ENCODE measurements around the gene ALX4. TPM values are rescaled to one million over a fixed set of nuclear protein-coding genes. Genes with fewer than 3 reads are reported as not detected.
A peak's percentile ranks its signal among the peaks of the same experiment; 100 is the strongest.

ALX4 gene
- total RNA-seq, 2 donors from 2014 or later = not detected

DNA sequence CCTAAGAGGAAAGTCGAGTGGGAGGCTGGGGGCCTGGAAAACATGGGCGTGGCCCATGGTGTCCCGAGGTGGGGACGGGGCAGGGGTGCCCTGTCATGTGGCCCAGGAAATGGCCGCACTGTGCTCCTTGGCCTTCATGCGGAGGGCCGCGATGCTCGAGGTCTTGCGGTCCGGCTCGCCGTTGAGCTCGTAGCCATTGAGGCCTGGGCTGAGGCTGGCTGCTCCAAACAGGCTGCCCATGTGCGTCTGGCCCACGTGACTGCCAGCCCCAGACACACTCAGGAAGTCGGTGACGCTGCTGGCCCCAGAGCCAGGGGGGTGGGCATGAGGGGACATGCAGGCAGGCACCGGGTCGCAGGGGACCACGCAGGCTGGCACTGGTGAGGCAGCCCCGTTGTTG is 45.2 kb downstream of the ALX4 start:
- no peak for ATAC-seq (replicated peaks)
- H3K9me3 Mint-ChIP-seq = no peaks in the 10 kb centered on the region
- H3K27ac Mint-ChIP-seq = no peak overlapping the region
- peaks cover 5% of the 10 kb centered on the region for H3K27me3 Mint-ChIP-seq
- H3K4me1 Mint-ChIP-seq = no peaks in the 10 kb centered on the region
- H3K4me3 Mint-ChIP-seq = no peak overlapping the region
- H3K36me3 Mint-ChIP-seq (ENCODE audit: low read depth) = no peaks in the 10 kb centered on the region

DNA sequence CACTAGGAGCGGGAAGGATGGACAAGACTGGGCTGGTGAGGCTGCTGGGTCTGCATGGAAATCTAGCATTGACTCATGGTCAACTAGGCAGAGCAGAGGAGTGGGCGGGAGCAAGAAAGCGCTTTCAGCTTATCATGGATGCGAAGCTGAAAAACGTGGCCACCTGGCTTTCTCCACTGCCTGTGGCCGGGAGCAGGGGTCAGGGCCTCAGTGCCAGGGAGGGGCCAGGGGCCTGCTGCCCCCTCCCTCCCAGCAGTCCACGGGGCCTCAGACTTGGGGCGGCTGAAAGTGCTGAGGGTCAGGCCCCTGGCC is 45.5 kb downstream of the ALX4 start:
- H3K9me3 Mint-ChIP-seq = no peaks in the 10 kb centered on the region

DNA sequence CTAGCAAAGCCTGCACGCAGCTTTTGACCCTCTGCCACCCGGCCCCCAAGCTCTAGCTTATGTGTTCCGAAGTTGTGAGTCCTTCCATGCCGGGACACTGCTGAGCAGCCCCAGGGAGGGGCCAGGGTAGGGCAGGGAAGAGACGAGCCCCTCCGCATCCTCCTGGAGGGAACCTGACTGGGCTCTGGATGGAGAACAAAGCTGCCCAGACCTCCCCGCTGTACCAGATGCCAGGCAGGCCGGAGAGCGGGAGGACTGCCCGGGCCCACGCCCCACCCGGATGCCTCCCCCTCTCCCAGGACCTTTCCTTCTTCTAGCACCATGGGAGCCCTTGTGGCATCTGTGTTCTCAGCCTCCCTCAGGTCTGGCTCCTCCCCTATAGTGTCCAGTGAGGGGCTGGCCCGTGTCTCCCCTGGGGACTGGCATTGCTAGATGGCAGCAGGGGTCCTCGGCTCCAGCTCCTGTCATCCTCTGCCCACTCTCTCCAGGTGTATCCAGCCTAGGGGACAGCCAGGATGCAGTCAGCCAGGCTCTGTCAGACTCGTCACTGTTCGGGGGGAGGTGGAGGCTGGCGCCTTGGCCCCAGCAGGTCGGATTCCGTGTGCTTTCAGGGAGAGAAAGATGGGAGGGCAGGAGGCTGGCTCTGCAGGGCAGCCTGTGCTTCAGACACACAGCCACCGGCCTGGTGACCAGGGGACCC is 46.1 kb downstream of the ALX4 start:
- H3K27ac Mint-ChIP-seq = no peak overlapping the region
- no peaks in the 10 kb centered on the region for H3K36me3 Mint-ChIP-seq (ENCODE audit: low read depth)
- H3K27me3 Mint-ChIP-seq = peaks cover 5% of the 10 kb centered on the region
- ATAC-seq (replicated peaks) = no peak
- no peaks in the 10 kb centered on the region for H3K9me3 Mint-ChIP-seq
- no peaks in the 10 kb centered on the region for H3K4me1 Mint-ChIP-seq
- H3K4me3 Mint-ChIP-seq = no peak overlapping the region

More for the DNA sequence above, 45.5 kb downstream of the ALX4 start:
- H3K36me3 Mint-ChIP-seq (ENCODE audit: low read depth) = no peaks in the 10 kb centered on the region
- peaks cover 5% of the 10 kb centered on the region for H3K27me3 Mint-ChIP-seq
- no peak overlapping the region for H3K27ac Mint-ChIP-seq
- no peak for ATAC-seq (replicated peaks)
- H3K4me1 Mint-ChIP-seq = no peaks in the 10 kb centered on the region
- H3K4me3 Mint-ChIP-seq = no peak overlapping the region

DNA sequence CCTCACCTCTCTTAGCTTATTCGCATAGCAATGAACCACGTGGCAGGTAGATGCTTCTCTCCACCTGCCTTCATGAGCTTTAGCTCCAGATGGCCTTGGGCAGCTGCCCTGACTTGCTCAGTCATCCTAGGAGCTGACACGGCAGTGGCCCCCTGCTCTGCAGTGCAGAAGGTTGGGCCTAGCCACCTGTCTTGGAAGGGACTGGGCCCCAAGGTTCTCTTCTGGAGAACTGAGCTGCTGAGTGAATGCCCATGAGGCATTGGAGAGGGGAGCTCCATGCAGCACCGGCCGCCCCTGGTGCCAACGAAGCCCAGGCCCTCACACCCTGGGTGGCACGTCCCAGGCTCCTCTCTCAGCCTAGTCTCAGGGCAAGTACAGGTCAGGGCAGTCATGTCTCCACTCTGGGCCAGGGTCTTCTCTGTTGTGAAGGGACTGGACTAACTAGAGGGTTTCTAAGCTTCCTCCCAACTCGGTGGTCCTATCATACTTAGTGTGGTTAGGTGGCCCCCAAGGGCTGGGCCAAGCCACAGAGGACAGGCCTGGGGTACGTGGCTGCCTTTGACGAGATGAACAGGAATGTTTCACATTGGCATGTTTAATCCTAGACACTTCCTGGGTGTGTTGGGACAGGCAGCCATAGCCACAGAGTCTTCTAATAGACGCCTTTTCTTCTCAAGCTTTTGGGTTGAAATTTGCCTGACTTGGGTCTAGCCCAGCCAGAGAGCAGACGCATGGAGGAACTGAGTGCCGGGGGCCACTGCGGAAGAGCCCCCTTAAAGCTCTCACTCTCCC is 47.9 kb downstream of the ALX4 start:
- ATAC-seq (replicated peaks) = no peak
- Mint-ChIP-seq H3K27me3 (peaks cover 5% of the 10 kb centered on the region), H3K9me3 (no peaks in the 10 kb centered on the region), H3K27ac (no peak overlapping the region), H3K36me3 (ENCODE audit: low read depth) (no peaks in the 10 kb centered on the region), H3K4me3 (no peak overlapping the region), H3K4me1 (peaks cover 10% of the 10 kb centered on the region)

DNA sequence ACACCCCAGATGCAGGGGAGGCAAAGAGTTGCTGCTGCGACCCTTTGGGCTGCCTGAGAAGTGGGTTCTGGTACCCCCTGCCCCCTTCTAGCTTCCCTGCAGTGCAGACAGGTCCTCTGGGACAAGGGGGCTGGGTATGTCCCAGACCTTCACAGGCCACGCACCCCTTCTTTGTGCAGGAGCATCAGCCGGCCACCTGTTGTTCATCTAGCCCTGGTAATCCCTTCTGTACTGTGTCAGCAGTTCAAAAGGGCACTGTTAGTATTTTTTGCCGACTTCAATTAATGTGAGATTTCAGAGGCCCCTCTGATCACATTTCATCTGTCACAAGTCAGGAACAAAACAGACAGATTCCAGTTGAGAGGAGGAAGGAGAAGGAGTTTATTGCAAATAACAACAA is 49.9 kb downstream of the ALX4 start:
- no peak for ATAC-seq (replicated peaks)
- H3K27me3 Mint-ChIP-seq = peaks cover 5% of the 10 kb centered on the region
- H3K9me3 Mint-ChIP-seq = no peaks in the 10 kb centered on the region
- H3K4me1 Mint-ChIP-seq = peaks cover 19% of the 10 kb centered on the region
- H3K4me3 Mint-ChIP-seq = no peak overlapping the region
- H3K27ac Mint-ChIP-seq = no peak overlapping the region
- H3K36me3 Mint-ChIP-seq (ENCODE audit: low read depth) = no peaks in the 10 kb centered on the region

DNA sequence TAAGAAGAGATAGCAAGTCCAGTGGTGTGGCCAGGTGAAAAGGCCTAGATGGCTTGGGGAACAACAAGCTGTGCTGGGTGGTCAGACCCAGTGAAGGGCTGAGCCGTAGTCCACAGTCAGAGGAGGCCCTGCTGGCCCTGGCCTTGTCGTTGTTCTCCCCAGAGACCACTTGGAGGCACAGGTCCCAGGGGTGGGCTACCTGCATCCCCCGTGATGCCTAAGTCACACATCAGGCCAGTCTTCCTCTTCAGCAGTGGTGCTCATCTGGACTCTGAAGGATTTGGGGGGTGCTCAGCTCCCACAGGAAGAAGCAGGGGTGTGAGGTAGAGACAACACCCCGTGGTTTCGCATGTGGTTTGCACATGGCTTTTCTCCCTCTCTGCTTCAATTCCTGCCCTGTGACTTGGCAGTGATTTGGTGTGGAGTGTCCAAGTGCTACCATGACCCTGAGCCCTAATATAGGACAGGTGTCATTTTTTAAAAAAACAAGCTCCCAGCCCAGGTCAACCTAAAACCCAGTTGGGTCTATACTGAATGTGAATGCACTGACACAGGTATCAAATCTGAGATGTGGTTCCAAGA is 51.0 kb downstream of the ALX4 start:
- H3K4me1 Mint-ChIP-seq = peaks cover 19% of the 10 kb centered on the region
- H3K4me3 Mint-ChIP-seq = no peak overlapping the region
- peaks cover 5% of the 10 kb centered on the region for H3K27me3 Mint-ChIP-seq
- H3K27ac Mint-ChIP-seq = no peak overlapping the region
- no peaks in the 10 kb centered on the region for H3K36me3 Mint-ChIP-seq (ENCODE audit: low read depth)
- no peaks in the 10 kb centered on the region for H3K9me3 Mint-ChIP-seq
- no peak for ATAC-seq (replicated peaks)

DNA sequence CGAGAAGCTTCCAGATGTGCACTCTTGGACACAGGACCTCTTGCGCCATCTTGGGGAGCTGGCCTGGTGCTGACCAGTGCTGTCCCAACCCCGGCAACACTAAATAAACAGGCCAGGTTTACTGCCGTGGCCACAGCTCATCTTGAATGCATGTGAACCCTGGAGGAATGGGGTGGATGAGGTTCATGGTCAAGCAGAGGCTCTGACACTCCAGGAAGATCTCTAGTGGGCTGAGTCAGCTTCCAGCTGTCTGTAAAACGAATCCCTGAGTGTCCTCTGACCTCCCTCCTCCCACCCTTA is 51.8 kb downstream of the ALX4 start:
- H3K4me1 Mint-ChIP-seq = peaks cover 19% of the 10 kb centered on the region
- peaks cover 1% of the 10 kb centered on the region for H3K9me3 Mint-ChIP-seq
- H3K36me3 Mint-ChIP-seq (ENCODE audit: low read depth) = no peaks in the 10 kb centered on the region
- no peak overlapping the region for H3K27ac Mint-ChIP-seq
- no peak for ATAC-seq (replicated peaks)
- H3K27me3 Mint-ChIP-seq = peaks cover 5% of the 10 kb centered on the region
- H3K4me3 Mint-ChIP-seq = no peak overlapping the region

DNA sequence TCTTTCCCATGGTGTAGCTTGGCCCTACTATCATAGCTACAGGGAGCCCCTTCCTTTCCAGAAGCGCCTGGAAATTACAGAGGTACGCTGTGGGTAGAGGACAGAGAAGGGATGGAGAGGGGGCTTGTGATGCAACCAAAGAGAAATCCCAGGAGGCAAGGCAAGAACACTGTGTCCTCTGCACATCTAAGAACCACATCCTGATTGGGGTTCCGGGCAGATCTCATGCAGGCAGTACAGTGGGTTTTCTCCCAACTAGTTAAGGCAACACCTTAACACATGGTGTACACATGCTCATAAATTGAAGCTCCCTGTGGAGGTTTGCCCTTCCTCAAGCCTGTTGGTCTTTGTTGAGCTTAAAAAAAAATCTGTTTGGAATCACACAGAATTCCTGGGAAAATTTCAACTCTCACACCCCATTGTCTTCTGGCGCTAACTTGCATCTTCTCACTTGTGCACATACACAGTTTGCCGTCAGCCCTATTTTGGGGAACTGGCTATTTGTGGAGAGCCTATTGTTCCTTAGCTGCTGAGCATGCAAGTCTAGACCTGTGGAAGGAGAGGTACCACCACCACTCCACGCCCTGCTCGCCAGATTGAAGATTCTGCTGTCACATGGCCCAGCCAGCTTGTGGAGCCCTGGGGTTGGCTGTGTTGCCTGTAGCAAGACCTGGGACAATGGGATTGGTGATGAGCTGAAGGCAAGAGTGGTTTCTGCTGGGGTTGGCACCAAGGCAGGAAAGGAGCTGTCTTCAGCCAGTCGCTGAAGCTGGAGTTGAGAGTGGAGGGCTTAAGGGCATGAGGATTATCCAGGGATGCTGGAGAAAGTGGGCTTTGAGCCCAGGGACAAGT is 52.4 kb downstream of the ALX4 start:
- peaks cover 19% of the 10 kb centered on the region for H3K4me1 Mint-ChIP-seq
- peaks cover 2% of the 10 kb centered on the region for H3K36me3 Mint-ChIP-seq (ENCODE audit: low read depth)
- H3K9me3 Mint-ChIP-seq = peaks cover 7% of the 10 kb centered on the region
- H3K27me3 Mint-ChIP-seq = peaks cover 1% of the 10 kb centered on the region
- H3K4me3 Mint-ChIP-seq = peak overlapping the region; percentile 15
- H3K27ac Mint-ChIP-seq = no peak overlapping the region
- ATAC-seq (replicated peaks) = no peak

DNA sequence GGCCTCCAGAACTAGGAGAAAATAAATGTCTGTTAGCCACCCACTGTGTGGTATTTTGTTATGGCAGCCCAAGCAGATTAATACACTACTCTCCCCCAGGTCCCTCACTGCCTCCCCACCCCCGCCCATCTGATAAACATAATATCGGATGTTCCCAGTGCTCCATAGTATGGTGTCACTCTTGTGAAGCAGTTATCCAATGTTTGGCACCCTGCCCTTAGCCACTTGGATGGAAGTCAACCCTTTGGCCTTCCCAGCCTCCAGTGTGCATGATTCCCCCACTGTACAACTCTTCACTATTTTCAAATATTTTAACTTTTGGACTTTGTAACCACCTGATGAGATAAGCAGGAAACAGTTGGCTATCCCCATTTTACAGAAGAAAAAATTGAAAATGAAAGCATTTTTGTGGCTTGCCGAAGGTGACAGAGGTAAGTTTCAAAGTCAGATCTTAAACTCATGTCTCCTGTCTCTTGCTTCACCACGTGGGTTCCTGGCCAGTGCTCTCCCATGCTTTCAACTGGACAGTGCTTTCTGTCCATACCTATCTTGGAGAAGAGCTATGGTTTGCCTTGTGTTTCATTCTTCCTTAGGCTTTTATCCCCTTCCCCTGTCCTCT is 53.2 kb downstream of the ALX4 start:
- H3K4me3 Mint-ChIP-seq = peak overlapping the region; percentile 15
- H3K27me3 Mint-ChIP-seq = no peaks in the 10 kb centered on the region
- peaks cover 19% of the 10 kb centered on the region for H3K4me1 Mint-ChIP-seq
- H3K27ac Mint-ChIP-seq = no peak overlapping the region
- ATAC-seq (replicated peaks) = no peak
- H3K9me3 Mint-ChIP-seq = peaks cover 15% of the 10 kb centered on the region
- peaks cover 5% of the 10 kb centered on the region for H3K36me3 Mint-ChIP-seq (ENCODE audit: low read depth)

DNA sequence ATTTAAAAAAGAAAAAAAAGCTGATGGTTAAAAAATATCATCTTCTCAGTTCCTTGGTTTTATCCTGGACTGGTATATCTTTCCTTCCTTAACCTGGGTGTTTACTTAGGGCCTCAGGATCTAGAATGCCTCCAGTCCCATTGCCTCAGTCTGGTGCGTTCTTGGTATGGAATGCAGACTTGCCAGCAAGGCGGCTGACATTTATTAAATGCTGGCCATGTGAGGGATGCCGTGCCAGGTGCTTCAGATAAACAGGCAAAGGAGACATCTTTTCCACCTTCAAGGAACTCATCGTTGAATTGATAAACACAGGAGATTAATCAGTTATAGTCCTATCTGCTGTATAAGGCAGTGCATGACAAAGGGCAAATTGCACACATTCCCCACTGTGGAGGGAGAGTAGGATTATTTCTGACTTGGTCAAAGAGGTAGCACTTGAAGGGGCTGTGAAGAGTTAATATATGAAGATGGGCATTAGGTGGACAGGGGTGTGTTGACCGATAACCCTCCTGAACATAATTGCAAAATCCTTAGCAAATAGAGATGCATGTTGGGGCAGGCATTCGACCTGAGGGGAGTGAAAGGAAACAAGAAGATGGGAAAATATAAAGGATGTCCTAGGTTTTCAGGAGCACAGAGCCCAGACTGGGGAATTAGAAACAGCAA is 54.4 kb downstream of the ALX4 start:
- H3K4me1 Mint-ChIP-seq = peaks cover 19% of the 10 kb centered on the region
- H3K36me3 Mint-ChIP-seq (ENCODE audit: low read depth) = peaks cover 5% of the 10 kb centered on the region
- no peak overlapping the region for H3K4me3 Mint-ChIP-seq
- H3K27ac Mint-ChIP-seq = no peak overlapping the region
- peaks cover 25% of the 10 kb centered on the region for H3K9me3 Mint-ChIP-seq
- ATAC-seq (replicated peaks) = no peak
- no peaks in the 10 kb centered on the region for H3K27me3 Mint-ChIP-seq

DNA sequence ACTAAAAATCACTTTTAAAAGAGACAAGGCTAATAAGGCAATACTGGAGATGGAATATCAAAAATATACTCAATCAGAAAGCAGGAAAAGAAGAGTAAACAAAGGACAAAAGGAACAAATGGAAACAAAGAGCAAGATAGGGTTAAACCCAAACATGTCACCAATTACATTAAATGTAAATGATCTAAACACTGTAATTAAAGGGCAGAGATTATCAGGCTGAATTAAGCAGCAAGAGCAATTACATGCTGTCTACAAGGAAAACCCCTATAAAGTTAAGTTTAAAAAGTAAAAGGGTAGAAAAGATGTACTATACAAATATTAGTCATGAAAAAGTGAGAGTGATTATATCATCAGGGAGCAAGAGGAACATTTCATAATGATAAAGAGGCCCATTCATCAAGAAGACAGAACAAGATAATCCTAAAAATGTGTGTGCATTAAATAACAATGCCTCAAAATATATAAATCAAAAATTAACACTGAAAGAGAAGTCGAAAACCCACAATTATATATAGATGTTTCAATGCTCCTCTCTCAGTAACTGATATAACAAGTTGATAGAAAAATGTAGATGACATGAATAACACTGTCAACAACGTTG is 56.8 kb downstream of the ALX4 start:
- Mint-ChIP-seq H3K27ac (no peak overlapping the region), H3K36me3 (ENCODE audit: low read depth) (peaks cover 15% of the 10 kb centered on the region), H3K4me3 (no peak overlapping the region), H3K4me1 (peaks cover 14% of the 10 kb centered on the region), H3K27me3 (no peaks in the 10 kb centered on the region), H3K9me3 (peaks cover 25% of the 10 kb centered on the region)
- no peak for ATAC-seq (replicated peaks)

DNA sequence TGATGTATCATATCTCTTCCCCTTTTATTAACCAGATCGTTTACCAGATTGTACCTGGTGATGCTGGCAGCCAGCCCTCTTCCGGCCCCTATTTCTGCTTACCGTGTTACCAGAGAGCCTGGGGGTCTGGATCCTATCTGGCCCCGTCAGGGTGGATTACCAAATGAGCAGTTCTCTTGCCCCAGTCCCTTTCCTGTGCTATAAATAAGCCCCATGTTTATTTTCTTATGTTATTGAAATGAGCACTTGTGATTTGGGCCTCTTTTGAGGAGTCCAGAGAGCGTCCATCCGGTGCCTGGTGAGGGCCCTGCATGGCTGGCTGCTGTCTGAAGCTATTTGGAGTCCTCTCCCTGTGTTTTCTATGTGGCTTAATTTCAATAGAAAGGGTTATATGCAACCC is 59.5 kb downstream of the ALX4 start:
- H3K4me1 Mint-ChIP-seq = no peaks in the 10 kb centered on the region
- ATAC-seq (replicated peaks) = no peak
- no peak overlapping the region for H3K27ac Mint-ChIP-seq
- no peak overlapping the region for H3K4me3 Mint-ChIP-seq
- H3K9me3 Mint-ChIP-seq = peaks cover 25% of the 10 kb centered on the region
- no peaks in the 10 kb centered on the region for H3K27me3 Mint-ChIP-seq
- H3K36me3 Mint-ChIP-seq (ENCODE audit: low read depth) = peaks cover 28% of the 10 kb centered on the region

DNA sequence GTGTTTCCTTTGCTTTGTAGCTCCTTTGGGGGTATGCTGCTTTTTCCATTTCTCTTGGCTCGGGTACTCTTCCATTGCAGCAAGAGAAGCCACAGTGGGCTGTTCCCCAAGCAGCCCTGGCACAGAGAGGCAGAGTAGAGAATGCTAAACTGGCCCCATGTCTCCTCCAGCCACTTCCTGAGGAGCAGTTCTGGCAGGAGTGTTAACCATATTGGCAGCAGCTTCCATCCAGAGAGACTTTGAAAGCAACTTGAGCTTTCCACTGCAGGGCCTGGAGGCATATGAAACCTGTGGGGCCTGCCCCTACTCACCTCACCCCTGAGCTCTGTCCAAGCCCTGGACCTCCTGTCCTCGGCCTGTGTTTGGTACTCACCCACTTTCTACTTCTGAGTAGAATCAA is 61.8 kb downstream of the ALX4 start:
- Mint-ChIP-seq H3K9me3 (peaks cover 24% of the 10 kb centered on the region), H3K27ac (no peak overlapping the region), H3K4me1 (no peaks in the 10 kb centered on the region), H3K4me3 (no peak overlapping the region), H3K27me3 (no peaks in the 10 kb centered on the region), H3K36me3 (ENCODE audit: low read depth) (peaks cover 51% of the 10 kb centered on the region)
- no peak for ATAC-seq (replicated peaks)

All from activated T-helper 17 cell treated with anti-CD3 and anti-CD28 coated beads, Interleukin-2, amount 50 U/mL, for 72 hours (primary cell).